ENCODE results near the gene PFDN6.

The PFDN6 gene

GRCh38 chr6:33323623-33323948 is 34.2 kb downstream of the PFDN6 start:
- peak overlapping the region; percentile 84 for H3K27ac ChIP-seq (ENCODE audit: low read depth, low read length)
- H3K9me3 ChIP-seq (ENCODE audit: control insufficient read depth in 5 of 5, low read length in 5 of 5), result no peaks in the 10 kb centered on the region
- H3K4me3 ChIP-seq (ENCODE audit: low read depth in 1 of 5, low read length in 5 of 5), result peak overlapping the region; percentile 75 to 88 (median 81)
- H3K36me3 ChIP-seq (ENCODE audit: control insufficient read depth in 5 of 5, insufficient read depth in 5 of 5, low read length in 5 of 5), result peaks cover 0 to 27% (median 25%) of the 10 kb centered on the region in 5 donors
- H3K9ac ChIP-seq (ENCODE audit: low read length in 5 of 5), result peak overlapping the region; percentile 28 to 89 (median 88)
- H3K27me3 ChIP-seq (ENCODE audit: control insufficient read depth in 5 of 5, insufficient read depth in 4 of 5, low read length in 5 of 5), result no peaks in the 10 kb centered on the region
- H3K4me1 ChIP-seq (ENCODE audit: control insufficient read depth in 5 of 5, insufficient read depth in 5 of 5, low read length in 5 of 5), result peaks cover 14 to 48% (median 45%) of the 10 kb centered on the region in 5 donors

- H3K27me3 ChIP-seq (ENCODE audit: control insufficient read depth in 5 of 5, insufficient read depth in 4 of 5, low read length in 5 of 5), result no peaks in the 10 kb centered on the region
- H3K4me3 ChIP-seq (ENCODE audit: low read depth in 1 of 5, low read length in 5 of 5), result peak overlapping the region; percentile 75 to 88 (median 81)
- peaks cover 0 to 21% (median 19%) of the 10 kb centered on the region in 5 donors for H3K36me3 ChIP-seq (ENCODE audit: control insufficient read depth in 5 of 5, insufficient read depth in 5 of 5, low read length in 5 of 5)
- no peaks in the 10 kb centered on the region for H3K9me3 ChIP-seq (ENCODE audit: control insufficient read depth in 5 of 5, low read length in 5 of 5)
- H3K27ac ChIP-seq (ENCODE audit: low read depth, low read length), result no peak overlapping the region
- H3K4me1 ChIP-seq (ENCODE audit: control insufficient read depth in 5 of 5, insufficient read depth in 5 of 5, low read length in 5 of 5), result peaks cover 14 to 45% (median 40%) of the 10 kb centered on the region in 5 donors
- peak overlapping the region in 1 of 5 donors; percentile 88 for H3K9ac ChIP-seq (ENCODE audit: low read length in 5 of 5)
These were observed 34.7 kb downstream of the PFDN6 start for GRCh38 chr6:33324125-33324524.

GRCh38 chr6:33329058-33329457 is 39.7 kb downstream of the PFDN6 start:
- peaks cover 0 to under 1% (median under 1%) of the 10 kb centered on the region in 5 donors for H3K4me1 ChIP-seq (ENCODE audit: control insufficient read depth in 5 of 5, insufficient read depth in 5 of 5, low read length in 5 of 5)
- no peaks in the 10 kb centered on the region for H3K36me3 ChIP-seq (ENCODE audit: control insufficient read depth in 5 of 5, insufficient read depth in 5 of 5, low read length in 5 of 5)
- no peak overlapping the region for H3K27ac ChIP-seq (ENCODE audit: low read depth, low read length)
- no peaks in the 10 kb centered on the region for H3K27me3 ChIP-seq (ENCODE audit: control insufficient read depth in 5 of 5, insufficient read depth in 4 of 5, low read length in 5 of 5)
- no peak overlapping the region for H3K4me3 ChIP-seq (ENCODE audit: low read depth in 1 of 5, low read length in 5 of 5)
- no peak overlapping the region for H3K9ac ChIP-seq (ENCODE audit: low read length in 5 of 5)
- H3K9me3 ChIP-seq (ENCODE audit: control insufficient read depth in 5 of 5, low read length in 5 of 5), result no peaks in the 10 kb centered on the region

GRCh38 chr6:33330736-33331135 is 41.3 kb downstream of the PFDN6 start:
- no peak overlapping the region for H3K4me3 ChIP-seq (ENCODE audit: low read depth in 1 of 5, low read length in 5 of 5)
- H3K4me1 ChIP-seq (ENCODE audit: control insufficient read depth in 5 of 5, insufficient read depth in 5 of 5, low read length in 5 of 5), result no peaks in the 10 kb centered on the region
- no peak overlapping the region for H3K9ac ChIP-seq (ENCODE audit: low read length in 5 of 5)
- H3K36me3 ChIP-seq (ENCODE audit: control insufficient read depth in 5 of 5, insufficient read depth in 5 of 5, low read length in 5 of 5), result no peaks in the 10 kb centered on the region
- H3K27ac ChIP-seq (ENCODE audit: low read depth, low read length), result no peak overlapping the region
- H3K27me3 ChIP-seq (ENCODE audit: control insufficient read depth in 5 of 5, insufficient read depth in 4 of 5, low read length in 5 of 5), result no peaks in the 10 kb centered on the region
- no peaks in the 10 kb centered on the region for H3K9me3 ChIP-seq (ENCODE audit: control insufficient read depth in 5 of 5, low read length in 5 of 5)

- H3K4me3 ChIP-seq (ENCODE audit: low read depth in 1 of 5, low read length in 5 of 5), result no peak overlapping the region
- no peaks in the 10 kb centered on the region for H3K27me3 ChIP-seq (ENCODE audit: control insufficient read depth in 5 of 5, insufficient read depth in 4 of 5, low read length in 5 of 5)
- no peaks in the 10 kb centered on the region for H3K36me3 ChIP-seq (ENCODE audit: control insufficient read depth in 5 of 5, insufficient read depth in 5 of 5, low read length in 5 of 5)
- H3K27ac ChIP-seq (ENCODE audit: low read depth, low read length), result no peak overlapping the region
- H3K9ac ChIP-seq (ENCODE audit: low read length in 5 of 5), result no peak overlapping the region
- no peaks in the 10 kb centered on the region for H3K9me3 ChIP-seq (ENCODE audit: control insufficient read depth in 5 of 5, low read length in 5 of 5)
- no peaks in the 10 kb centered on the region for H3K4me1 ChIP-seq (ENCODE audit: control insufficient read depth in 5 of 5, insufficient read depth in 5 of 5, low read length in 5 of 5)
These were observed 44.3 kb downstream of the PFDN6 start for GRCh38 chr6:33333666-33334065.

GRCh38 chr6:33335916-33336315 is 46.5 kb downstream of the PFDN6 start:
- Histone ChIP-seq H3K36me3 (ENCODE audit: control insufficient read depth in 5 of 5, insufficient read depth in 5 of 5, low read length in 5 of 5) (no peaks in the 10 kb centered on the region), H3K27me3 (ENCODE audit: control insufficient read depth in 5 of 5, insufficient read depth in 4 of 5, low read length in 5 of 5) (no peaks in the 10 kb centered on the region), H3K9ac (ENCODE audit: low read length in 5 of 5) (no peak overlapping the region), H3K9me3 (ENCODE audit: control insufficient read depth in 5 of 5, low read length in 5 of 5) (no peaks in the 10 kb centered on the region), H3K27ac (ENCODE audit: low read depth, low read length) (no peak overlapping the region), H3K4me1 (ENCODE audit: control insufficient read depth in 5 of 5, insufficient read depth in 5 of 5, low read length in 5 of 5) (no peaks in the 10 kb centered on the region), H3K4me3 (ENCODE audit: low read depth in 1 of 5, low read length in 5 of 5) (no peak overlapping the region)

- H3K36me3 ChIP-seq (ENCODE audit: control insufficient read depth in 5 of 5, insufficient read depth in 5 of 5, low read length in 5 of 5), result no peaks in the 10 kb centered on the region
- H3K4me3 ChIP-seq (ENCODE audit: low read depth in 1 of 5, low read length in 5 of 5), result no peak overlapping the region
- no peak overlapping the region for H3K27ac ChIP-seq (ENCODE audit: low read depth, low read length)
- H3K4me1 ChIP-seq (ENCODE audit: control insufficient read depth in 5 of 5, insufficient read depth in 5 of 5, low read length in 5 of 5), result no peaks in the 10 kb centered on the region
- H3K27me3 ChIP-seq (ENCODE audit: control insufficient read depth in 5 of 5, insufficient read depth in 4 of 5, low read length in 5 of 5), result no peaks in the 10 kb centered on the region
- H3K9ac ChIP-seq (ENCODE audit: low read length in 5 of 5), result no peak overlapping the region
- no peaks in the 10 kb centered on the region for H3K9me3 ChIP-seq (ENCODE audit: control insufficient read depth in 5 of 5, low read length in 5 of 5)
These were observed 47.1 kb downstream of the PFDN6 start for GRCh38 chr6:33336495-33336894.

- Histone ChIP-seq H3K4me1 (ENCODE audit: control insufficient read depth in 5 of 5, insufficient read depth in 5 of 5, low read length in 5 of 5) (no peaks in the 10 kb centered on the region), H3K4me3 (ENCODE audit: low read depth in 1 of 5, low read length in 5 of 5) (no peak overlapping the region), H3K36me3 (ENCODE audit: control insufficient read depth in 5 of 5, insufficient read depth in 5 of 5, low read length in 5 of 5) (no peaks in the 10 kb centered on the region), H3K27me3 (ENCODE audit: control insufficient read depth in 5 of 5, insufficient read depth in 4 of 5, low read length in 5 of 5) (no peaks in the 10 kb centered on the region), H3K27ac (ENCODE audit: low read depth, low read length) (no peak overlapping the region), H3K9ac (ENCODE audit: low read length in 5 of 5) (no peak overlapping the region), H3K9me3 (ENCODE audit: control insufficient read depth in 5 of 5, low read length in 5 of 5) (no peaks in the 10 kb centered on the region)
These were observed 49.8 kb downstream of the PFDN6 start for GRCh38 chr6:33339193-33339592.

Measured in subcutaneous abdominal adipose tissue (tissue), 5 donors.